SJSA1 (cell line): Measurements from ENCODE around the gene SPON1. TPM values are rescaled to one million over a fixed set of nuclear protein-coding genes. Genes with fewer than 3 reads are reported as not detected.

Experiments used
- DNase-seq, 2 experiments: peaks; one replicate each; pipeline ENCODE4 v3.0.0-alpha.2; 2015 to 2020; ENCODE audit warnings: low spot score in 2 of 2, low read depth in 1 of 2
- H3K27ac ChIP-seq: fragments of 250-450 bp; sonication (Bioruptor Pico); 2 replicates; pipeline ENCODE4 v1.5.1; 2020; ENCODE audit warnings: mild to moderate bottlenecking, moderate library complexity
- H3K27me3 ChIP-seq: fragments of 250-450 bp; sonication (Bioruptor Pico); replicated peaks from 2 replicates; pipeline ENCODE4 v1.5.1; 2020; ENCODE audit warnings: mild to moderate bottlenecking, moderate library complexity
- H3K36me3 ChIP-seq: fragments of 250-450 bp; sonication (Bioruptor Pico); 2 replicates; pipeline ENCODE4 v1.5.1; 2020; ENCODE audit warnings: mild to moderate bottlenecking
- H3K4me1 ChIP-seq: fragments of 250-450 bp; sonication (Bioruptor Pico); replicated peaks from 2 replicates; pipeline ENCODE4 v1.6.1; 2021; ENCODE audit warnings: mild to moderate bottlenecking
- H3K4me3 ChIP-seq: fragments of 250-450 bp; sonication (Bioruptor Pico); 2 replicates; pipeline ENCODE4 v1.5.1; 2020; ENCODE audit warnings: mild to moderate bottlenecking
- H3K9me3 ChIP-seq: fragments of 250-450 bp; sonication (Bioruptor Pico); replicated peaks from 2 replicates; pipeline ENCODE4 v1.5.1; 2020; ENCODE audit warnings: mild to moderate bottlenecking
- total RNA-seq: library from RNA; depleted of rRNA; stranded (reverse); fragments of >200 nt; shearing (Covaris generic); gene quantifications from 2 replicates; pipeline ENCODE4 v1.2.3, GENCODE V29; 2014

The SPON1 gene
- total RNA-seq, 1 experiment from 2014 or later: 24.6 TPM

DNA sequence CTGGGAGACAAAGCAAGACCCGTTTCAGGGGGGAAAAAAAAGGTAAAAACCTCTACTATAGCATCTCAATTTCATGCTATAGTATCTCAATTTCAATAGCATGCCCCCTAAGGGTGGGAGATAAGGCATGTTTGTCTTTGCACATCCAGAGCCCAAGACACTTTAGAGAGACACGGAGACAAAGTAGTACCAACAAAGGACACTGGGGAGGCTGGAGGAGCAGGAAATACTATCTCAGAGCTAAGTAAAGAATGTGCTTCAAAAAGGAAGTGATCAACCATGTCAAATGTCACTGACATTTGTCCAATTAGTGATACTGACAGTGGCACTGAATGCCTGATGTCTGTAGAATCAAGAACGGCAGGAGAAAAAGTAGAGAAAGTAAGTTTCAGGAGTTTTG, 327.9 kb downstream of the SPON1 start:
- Histone ChIP-seq H3K4me1 (peaks cover 12% of the 10 kb centered on the region), H3K9me3 (no peaks in the 10 kb centered on the region), H3K27me3 (no peaks in the 10 kb centered on the region), H3K4me3 (no peak overlapping the region), H3K36me3 (peaks cover 51% of the 10 kb centered on the region), H3K27ac (no peak overlapping the region)
- no peak for DNase-seq

DNA sequence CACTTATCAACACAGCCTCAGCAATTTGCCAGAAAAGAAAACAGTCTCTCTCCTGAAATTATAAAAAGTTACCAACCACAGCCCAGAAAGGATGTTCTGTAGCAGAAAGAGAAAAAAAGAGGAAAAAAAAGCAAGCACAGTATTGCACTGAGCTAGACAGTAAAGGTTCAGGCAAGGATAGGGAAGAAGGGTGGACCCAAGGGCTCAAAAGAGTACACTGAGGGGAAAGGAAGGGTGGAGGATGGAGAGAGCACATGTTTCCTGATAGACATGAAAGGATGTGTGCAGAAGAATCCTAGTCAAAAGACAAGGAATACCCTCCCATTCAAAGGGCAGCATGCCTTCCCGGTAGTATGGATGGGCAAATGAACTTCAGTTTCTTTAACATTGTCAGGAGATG, 337.4 kb downstream of the SPON1 start:
- no peak overlapping the region for H3K27ac ChIP-seq
- DNase-seq: no peak
- no peaks in the 10 kb centered on the region for H3K9me3 ChIP-seq
- H3K27me3 ChIP-seq: no peaks in the 10 kb centered on the region
- H3K4me1 ChIP-seq: no peaks in the 10 kb centered on the region
- no peaks in the 10 kb centered on the region; the same call in 1 of the 2 replicates for H3K36me3 ChIP-seq
- no peak overlapping the region for H3K4me3 ChIP-seq

DNA sequence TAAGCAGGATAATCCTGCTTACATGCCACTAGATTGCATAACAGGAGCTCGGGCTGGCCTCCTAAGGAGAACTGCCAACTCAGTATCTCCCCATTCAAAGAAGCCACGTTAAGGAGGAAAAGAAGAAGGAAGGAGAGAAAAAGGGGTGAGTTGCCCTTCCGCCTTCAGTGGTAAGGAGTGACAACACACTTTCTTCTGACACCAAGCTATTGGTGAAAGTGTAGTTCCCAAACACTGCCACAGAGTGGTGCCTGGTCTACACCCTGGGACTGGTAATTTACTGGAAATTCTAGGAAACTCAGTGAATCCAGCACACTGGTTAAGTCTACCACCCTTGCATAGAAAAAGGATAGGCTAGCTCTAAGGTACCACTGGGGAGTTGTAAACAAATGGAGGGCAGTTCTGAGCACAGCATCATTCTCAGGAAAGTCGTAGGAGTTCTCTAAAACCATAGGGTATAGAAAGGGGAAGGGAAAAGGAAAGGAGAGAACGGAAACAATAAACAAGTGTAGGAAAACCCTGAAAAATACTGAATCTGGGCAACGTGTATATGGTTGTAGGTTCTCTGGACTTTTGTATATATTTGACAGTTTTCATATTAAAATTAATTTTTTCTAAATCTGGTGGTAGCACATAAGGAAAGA, 338.3 kb downstream of the SPON1 start:
- no peaks in the 10 kb centered on the region for H3K27me3 ChIP-seq
- no peaks in the 10 kb centered on the region for H3K36me3 ChIP-seq
- H3K4me1 ChIP-seq: no peaks in the 10 kb centered on the region
- no peak overlapping the region for H3K27ac ChIP-seq
- no peaks in the 10 kb centered on the region for H3K9me3 ChIP-seq
- no peak overlapping the region for H3K4me3 ChIP-seq
- DNase-seq: peak; percentile 65 to 69

DNA sequence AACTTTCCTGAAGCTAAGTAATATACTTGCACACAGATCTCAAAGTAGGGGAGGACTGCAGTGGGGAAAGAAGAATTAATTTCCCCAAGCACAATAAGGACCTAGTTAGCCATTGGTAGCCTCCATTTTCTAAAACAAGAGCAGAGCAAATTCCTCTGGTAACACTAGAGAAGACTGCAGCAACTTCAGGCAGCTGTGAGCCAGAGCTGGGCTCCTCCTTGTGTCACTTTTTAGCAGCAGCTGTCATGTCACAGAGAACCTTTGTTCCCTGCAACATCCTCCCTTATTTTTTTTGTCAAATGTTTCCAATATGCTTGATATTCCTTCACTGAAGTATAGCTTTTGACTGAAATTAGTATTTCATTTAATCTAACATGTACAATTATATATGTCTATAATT, 342.1 kb downstream of the SPON1 start:
- no peak overlapping the region for H3K27ac ChIP-seq

DNA sequence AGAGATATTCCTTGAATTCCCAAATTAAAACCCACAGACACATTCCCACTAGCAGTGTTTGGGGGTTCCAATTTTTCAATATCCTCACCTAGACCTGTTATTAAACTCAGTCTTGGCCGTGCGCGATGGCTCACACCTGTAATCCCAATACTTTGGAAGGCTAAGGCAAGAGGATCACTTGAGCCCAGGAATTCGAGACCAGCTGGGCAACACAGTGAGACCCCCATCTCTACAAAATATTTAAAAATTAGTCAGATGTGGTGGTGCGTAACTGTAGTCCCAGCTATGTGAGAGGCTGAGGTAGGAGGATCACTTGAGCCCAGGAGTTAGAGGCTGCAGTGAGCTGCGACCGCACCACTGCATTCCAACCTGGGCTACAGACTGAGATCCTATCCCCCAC, 343.1 kb downstream of the SPON1 start:
- DNase-seq: no peak
- Histone ChIP-seq H3K4me3 (no peak overlapping the region), H3K27ac (no peak overlapping the region), H3K36me3 (no peaks in the 10 kb centered on the region), H3K9me3 (no peaks in the 10 kb centered on the region), H3K4me1 (peaks cover 15% of the 10 kb centered on the region), H3K27me3 (no peaks in the 10 kb centered on the region)

More for the DNA sequence above, 342.1 kb downstream of the SPON1 start:
- Histone ChIP-seq H3K36me3 (no peaks in the 10 kb centered on the region), H3K4me3 (no peak overlapping the region), H3K4me1 (peaks cover 8% of the 10 kb centered on the region), H3K9me3 (no peaks in the 10 kb centered on the region), H3K27me3 (no peaks in the 10 kb centered on the region)
- DNase-seq: no peak

DNA sequence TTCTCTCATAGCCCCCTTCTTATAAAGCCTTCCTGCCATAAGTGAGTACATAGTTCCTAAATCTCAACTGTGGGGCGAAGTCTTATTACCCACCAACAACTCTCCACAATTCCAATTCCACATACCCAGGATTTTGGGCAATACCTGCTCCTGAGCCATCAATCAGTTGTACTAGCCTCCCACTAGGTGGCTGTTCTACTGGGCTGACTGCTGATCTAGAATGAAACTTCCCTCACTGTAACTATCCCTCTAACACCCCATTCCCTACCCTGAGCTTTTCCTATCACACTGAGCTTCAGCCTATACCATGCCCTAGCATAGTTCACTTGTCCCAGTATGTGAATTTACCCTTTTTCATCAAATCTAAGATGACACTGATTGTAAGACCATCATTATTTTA, 344.0 kb downstream of the SPON1 start:
- H3K36me3 ChIP-seq: no peaks in the 10 kb centered on the region
- DNase-seq: no peak
- peaks cover 18% of the 10 kb centered on the region for H3K4me1 ChIP-seq
- no peak overlapping the region for H3K4me3 ChIP-seq
- H3K27ac ChIP-seq: no peak overlapping the region
- H3K27me3 ChIP-seq: no peaks in the 10 kb centered on the region
- no peaks in the 10 kb centered on the region for H3K9me3 ChIP-seq

DNA sequence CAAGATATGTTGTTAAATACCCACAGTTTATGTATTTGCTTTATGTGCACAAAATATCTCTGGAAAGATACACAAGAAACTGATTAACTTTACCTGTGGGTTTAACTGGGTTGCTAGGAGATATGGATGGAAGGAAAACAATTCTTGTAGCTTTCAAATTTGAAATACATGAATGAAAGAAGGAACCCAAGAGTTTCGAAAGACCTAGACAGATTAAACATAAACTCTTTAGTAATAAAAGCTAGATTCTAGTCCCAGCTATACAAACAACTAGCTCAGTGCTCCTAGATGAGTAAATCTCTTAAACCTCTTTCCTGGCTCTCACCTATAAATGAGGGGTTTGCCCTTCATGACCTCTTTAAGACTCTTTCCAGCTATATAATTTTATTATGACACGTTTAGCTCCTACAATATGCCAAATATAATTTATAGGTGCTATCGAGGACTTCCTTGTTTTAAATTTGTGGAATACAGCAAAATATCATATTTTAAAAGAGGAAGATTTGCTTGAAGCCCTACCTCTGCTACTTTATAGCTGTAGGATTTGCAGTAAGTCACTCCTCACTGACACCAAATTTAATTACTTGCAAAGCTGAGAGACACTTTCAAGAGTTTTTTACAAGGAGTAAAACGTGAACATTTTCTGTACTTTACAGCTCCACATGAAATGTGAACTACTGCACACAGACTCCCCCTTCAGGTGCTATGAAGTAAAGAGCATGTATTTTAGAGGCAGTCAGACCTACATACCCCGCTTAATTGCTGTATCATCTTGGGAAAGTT, 345.8 kb downstream of the SPON1 start:
- peak in 1 of 2 experiments; percentile 40 for DNase-seq
- no peaks in the 10 kb centered on the region for H3K27me3 ChIP-seq
- no peaks in the 10 kb centered on the region for H3K36me3 ChIP-seq
- no peak overlapping the region for H3K27ac ChIP-seq
- no peak overlapping the region for H3K4me3 ChIP-seq
- no peaks in the 10 kb centered on the region for H3K9me3 ChIP-seq
- peaks cover 30% of the 10 kb centered on the region for H3K4me1 ChIP-seq

DNA sequence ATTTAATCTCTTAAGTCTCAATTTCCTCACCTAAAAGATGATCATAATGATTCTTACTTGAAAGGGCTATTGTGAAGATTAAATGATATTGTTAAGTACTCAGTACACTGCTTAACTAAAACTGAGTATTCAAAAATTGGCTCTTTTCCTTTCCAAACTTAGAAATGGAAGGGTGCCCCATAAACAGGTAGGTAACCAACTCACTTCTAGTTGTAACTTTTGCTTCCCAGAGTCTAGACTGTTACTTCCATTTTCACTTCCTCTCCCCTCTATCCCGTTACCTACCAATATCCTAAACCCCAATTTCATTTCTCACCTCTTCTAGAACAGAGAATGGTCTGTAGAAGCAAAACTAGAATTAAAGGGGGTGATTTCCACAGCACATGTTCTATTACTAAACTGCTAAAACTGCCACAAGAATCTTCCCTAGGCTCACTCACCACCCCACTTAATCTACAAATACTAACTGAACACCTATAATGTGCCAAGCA, 346.4 kb downstream of the SPON1 start:
- Histone ChIP-seq H3K27ac (no peak overlapping the region), H3K4me3 (no peak overlapping the region), H3K4me1 (peaks cover 37% of the 10 kb centered on the region), H3K36me3 (no peaks in the 10 kb centered on the region), H3K9me3 (no peaks in the 10 kb centered on the region), H3K27me3 (no peaks in the 10 kb centered on the region)
- DNase-seq: peak in 1 of 2 experiments; percentile 32

DNA sequence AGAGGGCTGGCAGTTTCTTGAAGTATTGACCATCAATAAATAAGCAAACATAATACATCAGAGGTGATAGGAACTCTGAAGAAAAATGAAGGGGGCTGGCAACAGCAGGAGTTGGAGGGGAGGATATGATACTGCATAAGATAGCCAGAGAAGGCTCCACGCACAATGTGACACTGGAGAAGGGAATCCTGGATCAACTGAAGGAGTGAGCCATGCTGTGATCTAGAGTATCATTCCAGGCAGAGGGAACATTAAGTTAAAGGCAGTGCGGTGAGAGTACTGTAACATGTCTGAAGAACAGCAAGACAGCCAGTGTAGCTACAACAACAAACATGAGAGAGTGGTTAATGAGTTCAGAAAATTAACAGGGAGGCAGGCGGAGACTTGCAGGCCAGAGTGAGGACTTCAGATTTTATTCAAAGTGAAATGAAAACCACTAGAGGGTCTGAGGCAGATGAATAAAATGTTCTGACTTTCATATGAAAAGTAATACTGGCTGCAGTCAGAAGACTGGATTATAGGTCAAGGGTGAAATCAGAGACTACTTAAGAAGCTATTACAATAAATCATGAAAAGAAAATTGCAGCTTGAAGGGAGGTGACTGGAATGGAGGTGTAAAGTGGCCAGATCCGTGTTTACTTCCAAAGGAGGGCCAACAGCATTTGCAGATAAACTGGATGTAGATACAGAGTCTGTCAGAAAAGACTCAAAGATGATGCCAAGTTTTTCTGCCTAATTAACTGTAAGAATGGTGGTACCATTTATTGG, 347.1 kb downstream of the SPON1 start:
- Histone ChIP-seq H3K4me3 (no peak overlapping the region), H3K27ac (no peak overlapping the region), H3K9me3 (no peaks in the 10 kb centered on the region), H3K36me3 (no peaks in the 10 kb centered on the region), H3K27me3 (no peaks in the 10 kb centered on the region), H3K4me1 (peaks cover 40% of the 10 kb centered on the region)
- no peak for DNase-seq

DNA sequence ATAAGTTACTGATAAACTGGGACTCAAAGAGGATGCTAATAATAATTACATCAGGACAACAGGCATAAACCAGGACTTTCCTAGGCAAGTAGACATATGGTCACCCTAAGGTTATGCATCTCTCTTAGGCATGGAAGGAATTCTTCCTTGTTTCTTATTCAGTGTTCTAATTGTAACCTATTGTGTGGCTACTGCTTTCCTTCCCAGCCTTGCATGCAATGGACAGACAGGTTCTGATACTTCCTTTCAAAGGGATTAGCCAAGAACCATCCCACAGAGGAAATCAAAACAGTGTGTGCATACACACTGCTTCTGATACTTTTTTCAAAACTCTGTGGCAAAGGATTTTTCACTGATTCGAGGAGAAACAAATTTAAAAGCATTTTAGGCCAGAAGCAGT, 348.2 kb downstream of the SPON1 start:
- Histone ChIP-seq H3K36me3 (no peaks in the 10 kb centered on the region), H3K27ac (no peak overlapping the region), H3K4me1 (peaks cover 43% of the 10 kb centered on the region), H3K4me3 (no peak overlapping the region), H3K27me3 (no peaks in the 10 kb centered on the region), H3K9me3 (no peaks in the 10 kb centered on the region)
- peak in 1 of 2 experiments; percentile 42 for DNase-seq

DNA sequence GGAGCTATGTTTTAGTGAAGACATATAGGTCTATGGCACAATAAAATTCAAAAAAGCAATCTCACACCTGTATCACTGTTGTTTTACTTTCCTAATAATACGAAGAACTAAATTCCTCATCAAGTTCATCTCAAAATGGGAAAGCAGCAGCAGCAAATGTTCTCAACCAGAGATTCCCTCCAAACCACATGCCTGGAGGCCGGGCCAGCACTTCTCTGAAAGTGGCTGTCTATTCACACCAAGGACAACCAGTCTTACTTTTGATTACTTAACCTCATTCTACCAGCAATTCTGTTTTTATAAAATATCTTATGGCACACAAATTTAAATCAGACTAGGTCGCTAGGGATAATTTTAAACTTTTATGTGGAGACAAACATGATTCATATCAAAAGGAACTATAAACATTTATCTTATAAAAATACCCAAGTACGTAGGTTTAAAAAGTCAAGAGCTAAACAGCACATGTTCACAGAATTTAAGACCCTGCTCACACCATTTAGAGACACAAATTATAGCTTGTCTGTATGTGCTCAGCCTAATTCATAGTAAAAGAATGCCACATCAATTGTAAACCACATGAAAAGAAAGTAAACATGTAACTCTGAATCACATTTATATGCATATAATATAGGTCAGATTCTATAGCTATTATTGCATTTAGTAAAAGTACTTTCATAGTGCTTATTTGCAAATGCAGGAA, 350.4 kb downstream of the SPON1 start:
- H3K9me3 ChIP-seq: no peaks in the 10 kb centered on the region
- H3K4me1 ChIP-seq: peaks cover 46% of the 10 kb centered on the region

DNA sequence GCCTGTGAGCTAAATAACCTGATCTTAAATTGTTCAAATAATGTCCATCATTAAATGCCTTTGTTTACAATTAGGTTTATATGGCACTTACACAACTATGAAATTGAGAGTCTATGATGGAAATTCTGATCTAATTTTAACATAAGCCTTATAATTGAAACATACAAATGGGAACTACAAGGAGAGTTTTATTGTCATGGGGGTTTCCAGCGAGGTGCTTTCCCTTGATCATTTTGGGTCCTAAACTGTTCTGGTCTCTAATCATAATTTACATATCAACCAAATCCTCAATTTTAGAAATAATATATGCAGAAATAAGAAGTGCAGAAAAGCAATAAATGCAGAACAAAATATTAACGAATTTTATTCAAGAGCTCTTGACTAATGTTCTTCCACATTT, 351.6 kb downstream of the SPON1 start:
- no peaks in the 10 kb centered on the region for H3K27me3 ChIP-seq
- H3K36me3 ChIP-seq: no peaks in the 10 kb centered on the region
- H3K9me3 ChIP-seq: no peaks in the 10 kb centered on the region
- no peak overlapping the region for H3K27ac ChIP-seq
- no peak for DNase-seq
- no peak overlapping the region for H3K4me3 ChIP-seq
- H3K4me1 ChIP-seq: peaks cover 50% of the 10 kb centered on the region

More for the DNA sequence above, 350.4 kb downstream of the SPON1 start:
- Histone ChIP-seq H3K36me3 (no peaks in the 10 kb centered on the region), H3K27me3 (no peaks in the 10 kb centered on the region), H3K27ac (0 out of 2 replicates have a peak overlapping the region, but pooled peaks have one; percentile 1), H3K4me3 (no peak overlapping the region)
- DNase-seq: peak in 1 of 2 experiments; percentile 65

DNA sequence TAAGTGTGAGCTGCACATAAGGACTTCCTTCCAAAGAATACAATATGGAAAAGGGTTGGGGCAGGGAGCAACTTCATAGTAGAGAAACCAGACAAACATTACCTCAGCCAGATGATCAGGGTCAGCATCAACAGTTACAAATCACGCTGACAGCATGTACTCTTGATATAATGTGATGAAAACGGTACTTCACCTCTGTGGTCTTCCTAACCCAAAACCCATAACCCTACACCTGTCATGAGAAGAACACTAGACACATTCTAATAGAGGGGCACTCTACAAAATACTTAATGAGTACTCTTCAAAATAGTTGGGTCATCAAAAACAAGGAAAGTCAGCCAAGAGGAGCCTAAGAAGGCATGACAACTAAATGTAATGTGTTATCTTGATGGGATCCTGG, 352.6 kb downstream of the SPON1 start:
- no peaks in the 10 kb centered on the region for H3K36me3 ChIP-seq
- H3K4me3 ChIP-seq: no peak overlapping the region
- no peaks in the 10 kb centered on the region for H3K27me3 ChIP-seq
- no peaks in the 10 kb centered on the region for H3K9me3 ChIP-seq
- H3K4me1 ChIP-seq: peaks cover 57% of the 10 kb centered on the region
- H3K27ac ChIP-seq: no peak overlapping the region
- DNase-seq: no peak
